HL-60 (cell line): Measurements from ENCODE around the gene CFAP46.

Source experiments
- DNase-seq, 2 experiments: peaks; one replicate each; pipeline ENCODE4 v3.0.0-alpha.2; 2010 to 2020; ENCODE audit warnings: low read depth in 1 of 2, low spot score in 1 of 2
- H3K27ac ChIP-seq: fragments of 250-450 bp; sonication (Bioruptor Pico); replicated peaks from 2 replicates; pipeline ENCODE4 v1.5.1; 2020; ENCODE audit warnings: mild to moderate bottlenecking, moderate library complexity
- H3K27me3 ChIP-seq: fragments of 250-450 bp; sonication (Bioruptor Pico); 2 replicates; pipeline ENCODE4 v1.5.1; 2021; ENCODE audit warnings: mild to moderate bottlenecking, moderate library complexity; ENCODE audit not compliant: insufficient read depth, poor library complexity, severe bottlenecking
- H3K4me3 ChIP-seq: replicated peaks from 2 replicates; pipeline ENCODE4 v1.5.1; 2011; ENCODE audit warnings: mild to moderate bottlenecking, control low read depth, low read length; ENCODE audit not compliant: insufficient read depth
- CTCF ChIP-seq: IDR thresholded peaks from one replicate; pipeline ENCODE4 v1.5.1; 2011; ENCODE audit warnings: low read length, control low read depth, inconsistent platforms; ENCODE audit not compliant: insufficient read depth
- GABPA ChIP-seq: IDR thresholded peaks from 2 replicates; pipeline ENCODE4 v1.6.1; 2012; ENCODE audit warnings: low read depth
- POLR2AphosphoS5 ChIP-seq: IDR thresholded peaks from 2 replicates; pipeline ENCODE4 v1.6.1; 2012; ENCODE audit warnings: low read depth
- REST ChIP-seq: IDR thresholded peaks from 2 replicates; pipeline ENCODE4 v1.6.1; 2012; ENCODE audit warnings: low read depth; ENCODE audit not compliant: insufficient replicate concordance
- SPI1 ChIP-seq: IDR thresholded peaks from 2 replicates; pipeline ENCODE4 v1.6.1; 2012; ENCODE audit warnings: low read depth, mild to moderate bottlenecking, borderline replicate concordance

The CFAP46 gene

GRCh38 chr10:132925614-132926013 is 16.8 kb downstream of the CFAP46 start:
- TF ChIP-seq CTCF (no peak), POLR2AphosphoS5 (no peak), SPI1 (no peak), REST (no peak), GABPA (no peak)
- no peaks in the 10 kb centered on the region for H3K27me3 ChIP-seq

DNA sequence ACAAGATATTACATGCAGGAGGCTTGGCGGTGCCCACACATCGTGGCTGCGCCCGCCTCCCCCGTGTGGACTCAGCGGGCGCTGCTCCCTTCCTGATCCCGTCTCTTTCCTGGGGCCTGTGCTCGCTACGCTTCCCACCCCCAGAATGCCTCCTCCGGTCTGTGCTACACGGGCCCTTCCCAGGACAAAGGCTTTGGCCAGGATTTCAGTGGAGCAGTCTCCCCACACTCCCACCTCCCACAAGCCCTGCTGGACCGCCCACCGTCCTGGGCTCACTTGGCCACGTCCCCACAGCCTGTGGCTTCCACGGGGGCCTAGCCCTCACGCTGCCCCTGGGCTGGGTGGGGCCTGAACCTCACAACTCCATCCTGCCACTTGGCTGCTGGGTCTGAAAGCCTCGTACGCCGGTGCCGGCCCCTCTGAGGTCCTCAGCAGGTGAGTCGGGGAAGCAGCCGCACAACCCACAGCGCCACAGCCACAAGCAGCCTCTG is 17.3 kb downstream of the CFAP46 start:
- Histone ChIP-seq H3K27ac (no peak overlapping the region), H3K27me3 (no peaks in the 10 kb centered on the region), H3K4me3 (no peak overlapping the region)
- no peak for DNase-seq
- TF ChIP-seq REST (no peak), GABPA (no peak), CTCF (no peak), POLR2AphosphoS5 (no peak), SPI1 (no peak)

More at GRCh38 chr10:132925614-132926013, 16.8 kb downstream of the CFAP46 start:
- no peak for DNase-seq
- no peak overlapping the region for H3K27ac ChIP-seq
- H3K4me3 ChIP-seq, result no peak overlapping the region

- H3K27ac ChIP-seq, result no peak overlapping the region
Measured at GRCh38 chr10:132924046-132924952, 18.1 kb downstream of the CFAP46 start.

More at GRCh38 chr10:132924046-132924952, 18.1 kb downstream of the CFAP46 start:
- no peak overlapping the region for H3K4me3 ChIP-seq
- TF ChIP-seq GABPA (no peak), SPI1 (no peak), POLR2AphosphoS5 (no peak), REST (no peak), CTCF (no peak)
- no peak for DNase-seq
- H3K27me3 ChIP-seq, result no peaks in the 10 kb centered on the region
